ENCODE measurements around the gene KCNMB2.

GRCh38 chr3:178546079-178546478 is 9.8 kb downstream of the KCNMB2 start:
- TF ChIP-seq YY1 (IDR thresholded peaks at IDR 0.05; ENCODE audit: insufficient read depth, insufficient read length) = no peak
- TF ChIP-seq ZNF274 (IDR thresholded peaks at IDR 0.05; ENCODE audit: low read depth, low read length) = no peak

Data from NT2/D1 (cell line).